ENCODE measurements around the gene POLD3. TPM values are rescaled to one million over a fixed set of nuclear protein-coding genes. Genes with fewer than 3 reads are reported as not detected.

Gene POLD3
- total RNA-seq, 1 donor from 2014 or later = 6.2 TPM

- Histone ChIP-seq H3K4me3 (no peak overlapping the region), H3K27me3 (ENCODE audit: low read depth) (no peaks in the 10 kb centered on the region), H3K9me3 (replicated peaks) (no peaks in the 10 kb centered on the region), H3K27ac (replicated peaks) (no peak overlapping the region), H3K36me3 (no peaks in the 10 kb centered on the region), H3K4me1 (no peaks in the 10 kb centered on the region)
- no peak for DNase-seq
- intact Hi-C loops (cut with micrococcal nuclease) = no loop called here
- no peak for TF ChIP-seq CTCF (IDR thresholded peaks at IDR 0.05; ENCODE audit: borderline replicate concordance)
Measured at GRCh38 chr11:74577181-74577580, 15.2 kb upstream of the POLD3 start.

DNA sequence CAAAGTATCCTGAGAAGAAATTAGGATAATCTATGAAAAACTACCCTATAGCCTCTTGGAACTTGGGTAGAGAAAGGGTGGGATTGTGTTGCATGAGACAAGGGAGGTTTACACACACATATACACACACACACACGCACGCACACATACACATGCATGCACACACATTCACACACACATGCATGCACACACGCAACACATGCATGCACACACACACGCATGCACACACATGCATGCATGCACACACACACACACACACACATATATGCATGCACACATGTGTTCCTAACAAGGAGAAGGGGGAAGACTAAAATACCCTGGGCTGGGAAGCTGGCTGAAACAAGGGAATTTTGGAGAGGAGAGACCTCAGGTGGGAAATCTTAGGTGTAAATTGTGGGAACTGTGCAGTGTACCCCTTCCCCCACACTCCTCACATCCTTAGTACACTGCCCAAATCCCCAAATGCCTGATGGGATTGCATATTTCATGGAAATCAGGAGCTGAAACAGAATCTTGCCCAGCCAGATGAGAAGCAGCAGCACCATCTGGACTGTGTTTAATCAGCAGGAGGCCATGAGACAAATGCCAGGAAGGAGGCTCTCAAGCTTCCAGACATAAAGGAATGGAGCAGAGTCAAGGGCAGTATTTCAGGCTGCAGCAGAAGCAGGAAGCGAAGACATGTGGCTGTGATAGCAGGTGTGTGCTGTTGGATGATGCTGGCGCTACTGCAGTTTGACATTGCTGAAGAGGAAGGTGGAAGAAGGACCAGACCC lies 14.6 kb upstream of the POLD3 start:
- no peak overlapping the region for H3K4me3 ChIP-seq
- TF ChIP-seq CTCF (IDR thresholded peaks at IDR 0.05; ENCODE audit: borderline replicate concordance) = no peak
- intact Hi-C loops (cut with micrococcal nuclease) = no loop called here
- H3K27ac ChIP-seq (replicated peaks) = no peak overlapping the region
- DNase-seq = no peak
- H3K27me3 ChIP-seq (ENCODE audit: low read depth) = no peaks in the 10 kb centered on the region
- H3K36me3 ChIP-seq = no peaks in the 10 kb centered on the region
- H3K4me1 ChIP-seq = no peaks in the 10 kb centered on the region
- H3K9me3 ChIP-seq (replicated peaks) = no peaks in the 10 kb centered on the region

DNA sequence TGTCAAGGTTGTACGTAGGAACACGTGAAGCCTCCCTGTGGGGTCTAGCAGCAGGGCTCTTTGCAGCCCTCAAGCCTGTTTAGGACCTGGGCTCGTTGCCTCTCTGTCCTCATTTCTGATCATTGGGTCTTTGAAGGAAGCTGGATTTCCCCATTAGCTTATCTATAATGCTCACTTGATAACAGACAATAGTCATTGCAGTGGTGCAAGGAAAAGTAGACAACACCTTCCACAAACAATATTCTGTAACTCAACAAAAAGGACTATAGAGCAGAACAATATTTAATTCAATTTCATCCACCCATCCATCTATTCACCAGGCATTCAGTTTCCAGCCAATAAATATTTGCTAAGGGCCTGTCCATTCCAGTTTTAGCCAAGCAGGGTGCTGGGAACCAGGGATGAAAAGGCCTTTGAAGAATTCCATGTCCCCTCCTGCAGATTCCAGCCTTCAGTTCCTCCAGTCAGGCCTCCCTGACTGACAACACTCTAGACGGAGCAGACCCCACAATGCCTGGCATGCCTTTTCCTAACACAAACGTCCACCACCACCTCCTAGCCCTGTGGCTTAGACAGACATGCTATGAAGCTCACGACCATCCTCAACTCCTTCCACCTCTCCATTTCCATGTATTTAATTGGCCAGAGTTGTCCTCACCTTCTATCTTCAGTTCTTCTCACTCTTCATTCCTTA lies 12.7 kb upstream of the POLD3 start:
- intact Hi-C loops (cut with micrococcal nuclease) = no loop called here
- TF ChIP-seq CTCF (IDR thresholded peaks at IDR 0.05; ENCODE audit: borderline replicate concordance) = no peak

GRCh38 chr11:74581954-74582547 lies 10.3 kb upstream of the POLD3 start:
- no peak overlapping the region for H3K27ac ChIP-seq (replicated peaks)
- intact Hi-C loops (cut with micrococcal nuclease) = no loop called here

More for the DNA sequence above, 12.7 kb upstream of the POLD3 start:
- Histone ChIP-seq H3K36me3 (no peaks in the 10 kb centered on the region), H3K27me3 (ENCODE audit: low read depth) (no peaks in the 10 kb centered on the region), H3K4me1 (no peaks in the 10 kb centered on the region), H3K27ac (replicated peaks) (no peak overlapping the region), H3K4me3 (no peak overlapping the region), H3K9me3 (replicated peaks) (no peaks in the 10 kb centered on the region)
- no peak for DNase-seq

More at GRCh38 chr11:74581954-74582547, 10.3 kb upstream of the POLD3 start:
- Histone ChIP-seq H3K4me3 (no peak overlapping the region), H3K36me3 (no peaks in the 10 kb centered on the region), H3K9me3 (replicated peaks) (no peaks in the 10 kb centered on the region), H3K4me1 (no peaks in the 10 kb centered on the region), H3K27me3 (ENCODE audit: low read depth) (no peaks in the 10 kb centered on the region)
- no peak for TF ChIP-seq CTCF (IDR thresholded peaks at IDR 0.05; ENCODE audit: borderline replicate concordance)
- no peak for DNase-seq
